GM12801 (cell line): ENCODE data around the gene OLFML2B.

Source experiments
- CTCF ChIP-seq: IDR thresholded peaks from one replicate; pipeline ENCODE4 v1.5.1; 2011; ENCODE audit warnings: control low read depth; ENCODE audit not compliant: insufficient read length; ENCODE audit errors: extremely low read depth

OLFML2B gene

GRCh38 chr1:161950377-161950776 lies 73.3 kb downstream of the OLFML2B start:
- TF ChIP-seq CTCF: no peak

GRCh38 chr1:161949548-161949947 lies 74.1 kb downstream of the OLFML2B start:
- no peak for TF ChIP-seq CTCF

GRCh38 chr1:161948435-161948834 lies 75.2 kb downstream of the OLFML2B start:
- TF ChIP-seq CTCF: no peak

GRCh38 chr1:161946071-161946987 lies 77.3 kb downstream of the OLFML2B start:
- TF ChIP-seq CTCF: no peak

GRCh38 chr1:161945306-161946060 lies 78.2 kb downstream of the OLFML2B start:
- TF ChIP-seq CTCF: no peak

GRCh38 chr1:161944381-161944780 lies 79.3 kb downstream of the OLFML2B start:
- no peak for TF ChIP-seq CTCF

- no peak for TF ChIP-seq CTCF
Measured at GRCh38 chr1:161943737-161944136, 79.9 kb downstream of the OLFML2B start.
